Keratinocyte (primary cell): ENCODE measurements around the gene DTL.

Experiments
- EZH2 ChIP-seq: IDR thresholded peaks from one replicate; pipeline ENCODE4 v1.6.1; 2012; ENCODE audit warnings: inconsistent platforms, mild to moderate bottlenecking, low read length, moderate library complexity
- TF ChIP-seq, protein P1 (sequence below), 3 experiments: IDR thresholded peaks in 1 of 3; conservative IDR thresholded peaks in 1 of 3; optimal IDR thresholded peaks in 1 of 3; 2 replicates in 2 of 3; 3 replicates in 1 of 3; pipeline versions ENCODE3 to v1.5.1; 2011; ENCODE audit warnings: low read length in 3 of 3, mild to moderate bottlenecking in 3 of 3, moderate library complexity in 2 of 3, control low read depth in 1 of 3, inconsistent platforms in 1 of 3; ENCODE audit not compliant: insufficient read depth in 2 of 3; ENCODE audit errors: extremely low read depth in 1 of 3

DNA sequence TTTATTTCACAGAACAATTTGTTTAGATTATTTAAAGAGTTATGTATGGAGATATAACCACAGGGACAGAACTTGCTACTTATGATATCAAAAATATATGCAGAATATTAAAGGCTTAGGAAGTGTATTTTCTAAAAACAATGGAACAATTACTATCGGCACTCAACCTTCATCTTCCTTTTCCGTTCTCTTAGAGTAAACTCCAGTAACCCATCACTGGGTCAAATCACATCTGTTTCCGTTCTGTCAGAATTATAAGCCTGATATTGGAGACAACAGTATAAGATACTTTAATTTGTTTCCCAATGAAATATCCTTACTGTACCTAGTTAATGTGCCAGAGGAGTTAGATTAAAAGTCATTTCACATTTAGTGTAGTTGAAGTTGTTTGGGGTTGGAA lies 32.2 kb downstream of the DTL start:
- TF ChIP-seq, protein P1, sequence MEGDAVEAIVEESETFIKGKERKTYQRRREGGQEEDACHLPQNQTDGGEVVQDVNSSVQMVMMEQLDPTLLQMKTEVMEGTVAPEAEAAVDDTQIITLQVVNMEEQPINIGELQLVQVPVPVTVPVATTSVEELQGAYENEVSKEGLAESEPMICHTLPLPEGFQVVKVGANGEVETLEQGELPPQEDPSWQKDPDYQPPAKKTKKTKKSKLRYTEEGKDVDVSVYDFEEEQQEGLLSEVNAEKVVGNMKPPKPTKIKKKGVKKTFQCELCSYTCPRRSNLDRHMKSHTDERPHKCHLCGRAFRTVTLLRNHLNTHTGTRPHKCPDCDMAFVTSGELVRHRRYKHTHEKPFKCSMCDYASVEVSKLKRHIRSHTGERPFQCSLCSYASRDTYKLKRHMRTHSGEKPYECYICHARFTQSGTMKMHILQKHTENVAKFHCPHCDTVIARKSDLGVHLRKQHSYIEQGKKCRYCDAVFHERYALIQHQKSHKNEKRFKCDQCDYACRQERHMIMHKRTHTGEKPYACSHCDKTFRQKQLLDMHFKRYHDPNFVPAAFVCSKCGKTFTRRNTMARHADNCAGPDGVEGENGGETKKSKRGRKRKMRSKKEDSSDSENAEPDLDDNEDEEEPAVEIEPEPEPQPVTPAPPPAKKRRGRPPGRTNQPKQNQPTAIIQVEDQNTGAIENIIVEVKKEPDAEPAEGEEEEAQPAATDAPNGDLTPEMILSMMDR (optimal IDR thresholded peaks at IDR 0.05 in 1 of 3, IDR thresholded peaks at IDR 0.05 in 1 of 3, conservative IDR thresholded peaks at IDR 0.05 in 1 of 3; ENCODE audit: extremely low read depth in 1 of 3, insufficient read depth in 2 of 3, low read length in 3 of 3): no peak
- TF ChIP-seq EZH2: no peak
